ENCODE results near the gene OPCML.

The OPCML gene

GRCh38 chr11:133337951-133338418 lies 194.3 kb downstream of the OPCML start (continued):
- TF ChIP-seq POU6F1 (CRISPR knock-in tag; IDR thresholded peaks at IDR 0.05; ENCODE audit: borderline replicate concordance, low read depth) (no peak), ZNF8 (CRISPR knock-in tag; IDR thresholded peaks at IDR 0.05) (no peak), OSR1 (CRISPR knock-in tag; IDR thresholded peaks at IDR 0.05) (no peak), ZC3H10 (CRISPR knock-in tag; IDR thresholded peaks at IDR 0.05) (no peak), SNAI2 (CRISPR knock-in tag; IDR thresholded peaks at IDR 0.05) (no peak)

GRCh38 chr11:133337193-133337592 lies 195.1 kb downstream of the OPCML start:
- ATAC-seq, result no peak
- no peak for TF ChIP-seq RARB (CRISPR knock-in tag; IDR thresholded peaks at IDR 0.05)
- no peak for TF ChIP-seq TOX (CRISPR knock-in tag; IDR thresholded peaks at IDR 0.05; ENCODE audit: borderline replicate concordance)
- TF ChIP-seq ZC3H10 (CRISPR knock-in tag; IDR thresholded peaks at IDR 0.05), result no peak
- no peak for TF ChIP-seq TSHZ2 (CRISPR knock-in tag; IDR thresholded peaks at IDR 0.05)
- no peak for TF ChIP-seq ZNF8 (CRISPR knock-in tag; IDR thresholded peaks at IDR 0.05)
- no peak for TF ChIP-seq POU6F1 (CRISPR knock-in tag; IDR thresholded peaks at IDR 0.05; ENCODE audit: borderline replicate concordance, low read depth)
- TF ChIP-seq GLIS3 (CRISPR knock-in tag; IDR thresholded peaks at IDR 0.05), result no peak
- TF ChIP-seq TCF4 (CRISPR knock-in tag; IDR thresholded peaks at IDR 0.05; ENCODE audit: borderline replicate concordance), result no peak
- TF ChIP-seq PATZ1 (CRISPR knock-in tag; IDR thresholded peaks at IDR 0.05; ENCODE audit: borderline replicate concordance), result no peak
- no peak for TF ChIP-seq CREB5 (CRISPR knock-in tag; IDR thresholded peaks at IDR 0.05; ENCODE audit: low read depth)
- no peak for TF ChIP-seq CSDC2 (CRISPR knock-in tag; IDR thresholded peaks at IDR 0.05)
- TF ChIP-seq PPARA (CRISPR knock-in tag; IDR thresholded peaks at IDR 0.05; ENCODE audit: borderline replicate concordance), result no peak
- TF ChIP-seq ZNF565 (CRISPR knock-in tag; conservative IDR thresholded peaks at IDR 0.05; ENCODE audit: low read depth), result no peak
- TF ChIP-seq OSR1 (CRISPR knock-in tag; IDR thresholded peaks at IDR 0.05), result no peak
- TF ChIP-seq ZFP3 (CRISPR knock-in tag; IDR thresholded peaks at IDR 0.05), result no peak

- TF ChIP-seq CSDC2 (CRISPR knock-in tag; IDR thresholded peaks at IDR 0.05) (no peak), PATZ1 (CRISPR knock-in tag; IDR thresholded peaks at IDR 0.05; ENCODE audit: borderline replicate concordance) (no peak), ZNF8 (CRISPR knock-in tag; IDR thresholded peaks at IDR 0.05) (no peak), SNAI2 (CRISPR knock-in tag; IDR thresholded peaks at IDR 0.05) (no peak), OSR1 (CRISPR knock-in tag; IDR thresholded peaks at IDR 0.05) (no peak), POU6F1 (CRISPR knock-in tag; IDR thresholded peaks at IDR 0.05; ENCODE audit: borderline replicate concordance, low read depth) (no peak), CSRNP3 (CRISPR knock-in tag; IDR thresholded peaks at IDR 0.05) (no peak), ZNF70 (CRISPR knock-in tag; IDR thresholded peaks at IDR 0.05) (no peak), ARNTL (CRISPR knock-in tag; IDR thresholded peaks at IDR 0.05; ENCODE audit: borderline replicate concordance, low read depth) (no peak), PPARA (CRISPR knock-in tag; IDR thresholded peaks at IDR 0.05; ENCODE audit: borderline replicate concordance) (no peak)
- no peak for ATAC-seq
These were observed 201.3 kb downstream of the OPCML start for GRCh38 chr11:133331031-133331430.

Data from SK-N-SH treated with all-trans-retinoic acid at 6 μM for 48 hours (cell line).